GM10248 (cell line): ENCODE measurements around the gene MGRN1.

Source experiments
- CTCF ChIA-PET: fragments of 300-600 bp; sonication (Branson Sonifier 250); formaldehyde crosslinking; extraction: SDS; loops from one replicate; lab custom pipeline; 2021; ENCODE audit warnings: antibody characterized with exemption; lab: Yijun Ruan, JAX
- POLR2A ChIA-PET: fragments of 350-650 bp; sonication (Branson Sonifier 250); formaldehyde crosslinking; extraction: SDS; loops from one replicate; lab custom pipeline; 2020; ENCODE audit warnings: antibody characterized with exemption; lab: Yijun Ruan, JAX
- DNase-seq: peaks from one replicate; pipeline ENCODE4 v3.0.0; 2012; ENCODE audit errors: extremely low spot score
- CTCF ChIP-seq: IDR thresholded peaks from 2 replicates; pipeline ENCODE4 v1.5.1; 2012; ENCODE audit warnings: mild to moderate bottlenecking, low read depth; ENCODE audit errors: extremely low read depth, missing control alignments, control extremely low read depth

MGRN1 gene

GRCh38 chr16:4660454-4661007, 35.9 kb downstream of the MGRN1 start:
- TF ChIP-seq CTCF: no peak
- ChIA-PET POLR2A (no interaction called here), CTCF (interaction anchor here (1.0 to 1.4 kb wide), 4 partner anchors 9 to 194 kb away, joined by 3 to 4 read pairs (median 4); no protein-coding TSS in a partner anchor)
- DNase-seq: peak; percentile 85

- DNase-seq: no peak
- TF ChIP-seq CTCF: no peak
- ChIA-PET POLR2A (no interaction called here), CTCF (interaction anchor here (0.7 to 1.4 kb wide), 3 partner anchors 10 to 295 kb away, joined by 3 to 4 read pairs (median 4); no protein-coding TSS in a partner anchor)
Observed at GRCh38 chr16:4661661-4662060, 37.0 kb downstream of the MGRN1 start.

GRCh38 chr16:4663465-4663776, 38.8 kb downstream of the MGRN1 start:
- POLR2A ChIA-PET: no interaction called here
- CTCF ChIA-PET: no interaction called here

GRCh38 chr16:4663777-4664465, 39.3 kb downstream of the MGRN1 start:
- ChIA-PET CTCF (no interaction called here), POLR2A (no interaction called here)
- no peak for TF ChIP-seq CTCF
- DNase-seq: no peak

More at GRCh38 chr16:4663465-4663776, 38.8 kb downstream of the MGRN1 start:
- no peak for DNase-seq
- TF ChIP-seq CTCF: no peak

GRCh38 chr16:4664538-4665418, 40.2 kb downstream of the MGRN1 start:
- DNase-seq: peak; percentile 65
- CTCF ChIA-PET: no interaction called here
- POLR2A ChIA-PET: no interaction called here
- TF ChIP-seq CTCF: no peak

GRCh38 chr16:4666537-4667202, 42.0 kb downstream of the MGRN1 start:
- no peak for TF ChIP-seq CTCF
- ChIA-PET POLR2A (no interaction called here), CTCF (no interaction called here)
- DNase-seq: no peak
